NCI-H510A (cell line): ENCODE measurements around the gene S100G.
"Not testable (repeated sequence)": the region's sequence is repeated elsewhere in the genome, so short reads cannot be mapped to it uniquely, and the experiment has no call there.

ENCODE experiments used
- DNase-seq: peaks from one replicate; lab custom pipeline; 2025; lab: John Stamatoyannopoulos, UW

S100G gene

GRCh38 chrX:16649858-16650257 lies at the start of gene S100G:
TSS of gene S100G (plus strand) at chrX:16650158. CDS start at chrX:16651007, 849 bp downstream.
- no peak for DNase-seq

GRCh38 chrX:16601885-16602284 lies 48.1 kb upstream of the S100G start:
- no peak for DNase-seq

- DNase-seq: not testable (repeated sequence)
These were observed 46.7 kb upstream of the S100G start for GRCh38 chrX:16603235-16603634.

GRCh38 chrX:16603822-16604221 lies 46.1 kb upstream of the S100G start:
- DNase-seq: no peak

GRCh38 chrX:16604337-16604736 lies 45.6 kb upstream of the S100G start:
- DNase-seq: no peak

- no peak for DNase-seq
These were observed 43.7 kb upstream of the S100G start for GRCh38 chrX:16606142-16606720.

GRCh38 chrX:16610121-16610621 lies 39.8 kb upstream of the S100G start:
- no peak for DNase-seq

- not testable (repeated sequence) for DNase-seq
These were observed 39.3 kb upstream of the S100G start for GRCh38 chrX:16610654-16611053.

GRCh38 chrX:16612257-16612897 lies 37.6 kb upstream of the S100G start:
- DNase-seq: no peak

GRCh38 chrX:16617382-16617781 lies 32.6 kb upstream of the S100G start:
- no peak for DNase-seq

- no peak for DNase-seq
These were observed 31.5 kb upstream of the S100G start for GRCh38 chrX:16618422-16618821.

- no peak for DNase-seq
These were observed 30.9 kb upstream of the S100G start for GRCh38 chrX:16619024-16619423.

- DNase-seq: not testable (repeated sequence)
These were observed 21.4 kb upstream of the S100G start for GRCh38 chrX:16628511-16628910.

- DNase-seq: no peak
These were observed 20.9 kb upstream of the S100G start for GRCh38 chrX:16628946-16629595.

- no peak for DNase-seq
These were observed 20.0 kb upstream of the S100G start for GRCh38 chrX:16629909-16630308.

GRCh38 chrX:16633754-16634153 lies 16.2 kb upstream of the S100G start:
- DNase-seq: no peak

GRCh38 chrX:16635040-16635439 lies 14.9 kb upstream of the S100G start:
- DNase-seq: no peak

- no peak for DNase-seq
These were observed 14.4 kb upstream of the S100G start for GRCh38 chrX:16635596-16635995.

GRCh38 chrX:16638533-16638932 lies 11.4 kb upstream of the S100G start:
- no peak for DNase-seq

- no peak for DNase-seq
These were observed 10.0 kb upstream of the S100G start for GRCh38 chrX:16639966-16640365.

- no peak for DNase-seq
These were observed 9.1 kb upstream of the S100G start for GRCh38 chrX:16640823-16641222.

GRCh38 chrX:16643176-16643575 lies 6.8 kb upstream of the S100G start:
- DNase-seq: no peak
